HG03135 (cell line): ENCODE measurements around the gene SUPT3H.

Experiments
- ATAC-seq: cut with Tn5 transposase; IDR thresholded peaks from one replicate; pipeline ENCODE4 v1.9.1; 2021; ENCODE audit warnings: mild to moderate bottlenecking, moderate library complexity; ENCODE audit not compliant: unreplicated experiment

Gene SUPT3H

GRCh38 chr6:45021676-45022075 lies 356.1 kb downstream of the SUPT3H start:
- no peak for ATAC-seq

GRCh38 chr6:45012687-45013086 lies 365.0 kb downstream of the SUPT3H start:
- ATAC-seq = no peak

- no peak for ATAC-seq
These were observed 368.2 kb downstream of the SUPT3H start for GRCh38 chr6:45009576-45009975.

GRCh38 chr6:45006893-45007292 lies 370.8 kb downstream of the SUPT3H start:
- no peak for ATAC-seq

GRCh38 chr6:45003961-45004360 lies 373.8 kb downstream of the SUPT3H start:
- ATAC-seq = no peak

GRCh38 chr6:45003387-45003786 lies 374.3 kb downstream of the SUPT3H start:
- ATAC-seq = no peak

GRCh38 chr6:45002390-45003105 lies 375.2 kb downstream of the SUPT3H start:
- ATAC-seq = no peak

GRCh38 chr6:45001663-45002062 lies 376.1 kb downstream of the SUPT3H start:
- peak; percentile 98 for ATAC-seq

GRCh38 chr6:45000833-45001232 lies 376.9 kb downstream of the SUPT3H start:
- no peak for ATAC-seq

GRCh38 chr6:44999066-44999465 lies 378.7 kb downstream of the SUPT3H start:
- no peak for ATAC-seq

GRCh38 chr6:44995486-44996132 lies 382.1 kb downstream of the SUPT3H start:
- ATAC-seq = no peak

GRCh38 chr6:44989391-44989790 lies 388.3 kb downstream of the SUPT3H start:
- ATAC-seq = no peak

- ATAC-seq = no peak
These were observed 392.7 kb downstream of the SUPT3H start for GRCh38 chr6:44985006-44985405.

- ATAC-seq = no peak
These were observed 394.0 kb downstream of the SUPT3H start for GRCh38 chr6:44983467-44984365.

- no peak for ATAC-seq
These were observed 396.9 kb downstream of the SUPT3H start for GRCh38 chr6:44980841-44981240.

GRCh38 chr6:44976677-44977641 lies 400.8 kb downstream of the SUPT3H start:
- ATAC-seq = no peak

GRCh38 chr6:44974511-44974910 lies 403.2 kb downstream of the SUPT3H start:
- ATAC-seq = no peak

- ATAC-seq = no peak
These were observed 405.0 kb downstream of the SUPT3H start for GRCh38 chr6:44972709-44973108.

- ATAC-seq = no peak
These were observed 408.1 kb downstream of the SUPT3H start for GRCh38 chr6:44969446-44970185.

- ATAC-seq = no peak
These were observed 410.3 kb downstream of the SUPT3H start for GRCh38 chr6:44967481-44967880.
